D721Med (cell line): ENCODE results near the gene NPY.

Source experiments
- DNase-seq: peaks from one replicate; pipeline ENCODE4 v3.0.0; 2011; ENCODE audit warnings: low spot score; ENCODE audit not compliant: insufficient read length
- FAIRE-seq: peaks from 2 replicates; lab custom pipeline; 2011; peaks lifted over from hg19 to GRCh38; lab: Jason Lieb, UNC
- CTCF ChIP-seq: IDR thresholded peaks from 2 replicates; pipeline ENCODE4 v1.5.1; 2012; ENCODE audit warnings: mild to moderate bottlenecking, control low read depth; ENCODE audit not compliant: insufficient read depth; ENCODE audit errors: missing control alignments

NPY gene

GRCh38 chr7:24340727-24341126, 56.7 kb downstream of the NPY start:
- FAIRE-seq (no peak), DNase-seq (no peak)
- no peak for TF ChIP-seq CTCF
